Spinal cord (tissue), 10 donors: ENCODE measurements around the gene SAFB. TPM values are rescaled to one million over a fixed set of nuclear protein-coding genes. Genes with fewer than 3 reads are reported as not detected.

ENCODE experiments used
- DNase-seq, 6 donors: peaks; one replicate each; pipeline versions ENCODE4 v3.0.0 to v3.0.0-alpha.2; 2013 to 2015; ENCODE audit warnings: low spot score in 6 of 6, low read depth in 4 of 6
- H3K27ac ChIP-seq: one replicate; pipeline ENCODE4 v1.5.1; 2013; ENCODE audit warnings: low read depth, low read length, control low read depth
- H3K27me3 ChIP-seq: one replicate; pipeline ENCODE4 v1.6.1; 2013; ENCODE audit warnings: low read length; ENCODE audit not compliant: control insufficient read depth, insufficient read depth
- H3K36me3 ChIP-seq: one replicate; pipeline ENCODE4 v1.6.1; 2013; ENCODE audit warnings: low read length; ENCODE audit not compliant: control insufficient read depth, insufficient read depth
- H3K4me1 ChIP-seq: one replicate; pipeline ENCODE4 v1.6.1; 2013; ENCODE audit warnings: low read length; ENCODE audit not compliant: control insufficient read depth, insufficient read depth
- H3K4me3 ChIP-seq: one replicate; pipeline ENCODE4 v1.5.1; 2013; ENCODE audit warnings: low read depth, low read length, control low read depth
- H3K9me3 ChIP-seq: one replicate; pipeline ENCODE4 v1.6.1; 2013; ENCODE audit warnings: low read length; ENCODE audit not compliant: control insufficient read depth, insufficient read depth
- WGBS: methylation state at CpG from one replicate; pipeline ENCODE4 v1.1.5; 2013; ENCODE audit warnings: missing lambda C conversion rate; ENCODE audit not compliant: insufficient coverage; 5-methylcytosine and 5-hydroxymethylcytosine counted together
- polyA plus RNA-seq, 2 donors: library from polyadenylated mRNA; unstranded; fragments of 120-200 nt; gene quantifications; one replicate each; pipeline ENCODE4 v1.2.1, GENCODE V29; 2013; ENCODE audit not compliant: insufficient read length in 2 of 2
- total RNA-seq, 2 donors: library from RNA; depleted of rRNA in 1 of 2; stranded (reverse); fragments of 120-200 nt in 1 of 2; fragments of >200 nt in 1 of 2; gene quantifications; one replicate each; pipeline versions ENCODE4 v1.2.3 to v1.2.4, GENCODE V29; 2013 to 2014
- donor health status: healthy.

SAFB gene
- total and polyA plus RNA-seq, 4 donors, result 46.2 to 162 (median 99.0) TPM

- Histone ChIP-seq H3K27ac (no peak overlapping the region), H3K36me3 (peaks cover 36% of the 10 kb centered on the region), H3K4me1 (peaks cover 40% of the 10 kb centered on the region), H3K27me3 (no peaks in the 10 kb centered on the region), H3K4me3 (peak overlapping the region; percentile 98), H3K9me3 (no peaks in the 10 kb centered on the region)
- DNase-seq, result no peak
- WGBS, result 35% methylated on average over 7 of the region's 8 CpGs
Measured at GRCh38 chr19:5624741-5625278, 1.9 kb downstream of the SAFB start.

- DNase-seq, result no peak
- 76% methylated on average over 12 of the region's 12 CpGs for WGBS
- Histone ChIP-seq H3K4me3 (no peak overlapping the region), H3K27me3 (no peaks in the 10 kb centered on the region), H3K9me3 (no peaks in the 10 kb centered on the region), H3K27ac (no peak overlapping the region), H3K36me3 (peaks cover 36% of the 10 kb centered on the region), H3K4me1 (peaks cover 40% of the 10 kb centered on the region)
Measured at GRCh38 chr19:5625641-5626040, 2.8 kb downstream of the SAFB start.

DNA sequence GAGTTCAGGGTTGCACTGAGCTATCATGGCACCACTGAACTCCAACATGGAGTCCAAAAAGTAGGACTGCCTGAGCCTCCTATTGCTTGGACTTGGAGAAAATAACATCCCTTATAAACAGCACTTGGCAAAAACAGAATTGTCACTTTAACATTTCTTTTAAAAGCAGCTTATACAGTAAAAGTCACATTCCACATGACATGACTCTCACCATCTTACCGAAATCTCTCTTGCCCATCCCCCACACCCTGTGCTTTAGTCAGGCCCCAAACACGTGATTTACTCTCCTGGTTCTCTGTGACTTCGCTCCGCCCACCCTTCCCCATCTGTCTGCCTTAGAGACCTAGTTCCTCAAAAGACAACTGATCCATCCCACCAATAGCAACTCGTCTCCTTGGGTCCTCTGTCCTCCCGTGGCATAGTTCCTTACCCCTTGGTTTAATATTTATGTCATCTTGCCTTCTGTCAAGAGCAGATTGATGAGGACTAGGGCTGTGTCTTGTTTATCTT is 4.6 kb downstream of the SAFB start:
- H3K4me3 ChIP-seq, result no peak overlapping the region
- no peaks in the 10 kb centered on the region for H3K27me3 ChIP-seq
- peak in 2 of 6 donors; percentile 13 to 21 for DNase-seq
- WGBS, result 56% methylated on average over 4 of the region's 6 CpGs
- peaks cover 40% of the 10 kb centered on the region for H3K36me3 ChIP-seq
- no peaks in the 10 kb centered on the region for H3K9me3 ChIP-seq
- H3K4me1 ChIP-seq, result peaks cover 30% of the 10 kb centered on the region
- H3K27ac ChIP-seq, result no peak overlapping the region

DNA sequence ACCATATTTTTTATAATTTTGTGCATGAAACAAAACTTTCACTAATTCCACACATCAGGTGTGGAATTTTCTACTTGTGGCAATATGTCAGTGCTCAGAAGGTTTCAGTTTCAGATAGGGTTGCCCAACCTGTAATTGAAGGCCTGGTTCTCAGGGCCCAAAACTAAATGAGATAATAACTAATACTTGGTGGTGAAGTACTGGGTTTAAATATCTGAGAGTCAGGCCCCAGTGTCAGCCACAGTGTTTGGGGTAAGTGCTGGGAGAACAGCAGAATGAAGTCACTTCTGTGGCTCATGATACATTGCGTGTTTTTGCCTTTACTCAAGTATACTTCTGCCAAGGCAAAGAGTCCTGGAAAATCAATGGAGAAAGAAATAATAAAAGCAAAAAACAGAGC is 5.6 kb downstream of the SAFB start:
- H3K27ac ChIP-seq, result no peak overlapping the region
- no peaks in the 10 kb centered on the region for H3K27me3 ChIP-seq
- peaks cover 44% of the 10 kb centered on the region for H3K36me3 ChIP-seq
- H3K9me3 ChIP-seq, result no peaks in the 10 kb centered on the region
- H3K4me1 ChIP-seq, result peaks cover 30% of the 10 kb centered on the region
- WGBS, result no CpG with 5 or more reads among the region's 1 CpG
- no peak overlapping the region for H3K4me3 ChIP-seq
- no peak for DNase-seq

DNA sequence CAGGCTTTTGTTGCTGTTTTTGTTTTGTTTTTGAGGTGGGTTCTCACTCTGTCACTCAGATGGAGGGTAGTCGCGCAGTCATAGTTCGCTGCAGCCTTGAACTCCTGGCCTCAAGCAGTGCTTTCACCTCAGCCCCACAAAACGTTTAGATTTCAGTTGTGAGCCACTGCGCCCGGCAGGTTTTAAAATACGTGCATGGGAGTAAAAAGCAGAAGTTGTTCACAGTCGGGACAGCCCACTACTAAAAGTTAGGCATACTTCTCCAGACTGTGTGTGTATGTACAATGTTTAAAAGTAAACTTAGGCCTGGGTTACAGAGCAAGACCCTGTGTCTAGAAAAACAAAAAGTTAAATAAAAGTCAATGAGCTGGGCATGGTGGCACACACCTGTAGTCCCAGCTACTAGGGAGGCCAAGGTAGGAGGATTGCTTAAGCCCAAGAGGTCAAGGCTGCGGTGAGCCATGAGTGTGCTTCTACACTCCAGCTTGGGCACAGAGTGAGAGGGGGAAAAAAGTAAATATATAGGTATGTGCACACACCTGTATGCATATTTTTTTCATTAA is 6.1 kb downstream of the SAFB start:
- WGBS, result no CpG with 5 or more reads among the region's 9 CpGs
- Histone ChIP-seq H3K36me3 (peaks cover 44% of the 10 kb centered on the region), H3K4me3 (no peak overlapping the region), H3K4me1 (peaks cover 25% of the 10 kb centered on the region), H3K27me3 (no peaks in the 10 kb centered on the region), H3K27ac (no peak overlapping the region), H3K9me3 (no peaks in the 10 kb centered on the region)
- no peak for DNase-seq

DNA sequence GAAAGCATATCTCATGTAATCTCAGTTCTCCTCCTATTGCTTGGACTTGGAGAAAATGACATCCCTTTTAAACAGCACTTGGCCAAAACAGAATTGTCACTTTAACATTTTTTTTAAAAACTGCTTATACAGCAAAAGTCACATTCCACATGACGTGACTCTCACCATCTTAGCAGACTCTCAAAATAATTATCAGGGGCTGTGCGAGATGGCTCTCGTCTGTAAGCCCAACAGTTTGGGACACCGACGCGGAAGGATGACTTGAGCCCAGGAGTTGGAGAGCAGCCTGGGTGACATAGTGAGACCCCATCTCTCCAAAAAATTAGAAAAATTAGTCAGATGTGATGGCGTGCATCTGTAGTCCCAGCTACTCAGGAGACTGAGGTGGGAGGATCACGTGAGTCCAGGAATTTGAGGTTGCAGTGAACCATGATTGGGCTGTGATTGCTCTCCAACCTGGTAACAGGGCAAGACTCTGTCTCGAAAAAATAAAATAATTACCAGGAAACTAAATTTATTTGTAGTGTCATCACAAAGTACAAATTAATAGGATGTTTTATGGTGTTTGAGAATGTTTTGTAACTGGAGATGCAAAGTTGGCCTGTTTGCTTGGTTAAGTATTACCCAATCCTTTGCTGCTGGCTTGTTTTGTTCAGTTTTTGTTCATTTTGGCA is 8.8 kb downstream of the SAFB start:
- H3K9me3 ChIP-seq, result no peaks in the 10 kb centered on the region
- H3K27me3 ChIP-seq, result no peaks in the 10 kb centered on the region
- H3K4me3 ChIP-seq, result no peak overlapping the region
- WGBS, result 100% methylated on average over 1 of the region's 9 CpGs
- no peak for DNase-seq
- peaks cover 33% of the 10 kb centered on the region for H3K36me3 ChIP-seq
- H3K4me1 ChIP-seq, result peaks cover 3% of the 10 kb centered on the region
- no peak overlapping the region for H3K27ac ChIP-seq

GRCh38 chr19:5632241-5632612 is 9.3 kb downstream of the SAFB start:
- no peak overlapping the region for H3K27ac ChIP-seq
- no peak overlapping the region for H3K4me3 ChIP-seq
- no CpG with 5 or more reads among the region's 4 CpGs for WGBS
- no peaks in the 10 kb centered on the region for H3K4me1 ChIP-seq
- H3K27me3 ChIP-seq, result no peaks in the 10 kb centered on the region
- DNase-seq, result no peak
- H3K9me3 ChIP-seq, result no peaks in the 10 kb centered on the region
- peaks cover 28% of the 10 kb centered on the region for H3K36me3 ChIP-seq

GRCh38 chr19:5632657-5633056 is 9.8 kb downstream of the SAFB start:
- Histone ChIP-seq H3K36me3 (peaks cover 24% of the 10 kb centered on the region), H3K27ac (no peak overlapping the region), H3K4me3 (no peak overlapping the region), H3K27me3 (no peaks in the 10 kb centered on the region), H3K4me1 (no peaks in the 10 kb centered on the region), H3K9me3 (no peaks in the 10 kb centered on the region)
- DNase-seq, result no peak
- WGBS, result 84% methylated on average over 3 of the region's 5 CpGs

DNA sequence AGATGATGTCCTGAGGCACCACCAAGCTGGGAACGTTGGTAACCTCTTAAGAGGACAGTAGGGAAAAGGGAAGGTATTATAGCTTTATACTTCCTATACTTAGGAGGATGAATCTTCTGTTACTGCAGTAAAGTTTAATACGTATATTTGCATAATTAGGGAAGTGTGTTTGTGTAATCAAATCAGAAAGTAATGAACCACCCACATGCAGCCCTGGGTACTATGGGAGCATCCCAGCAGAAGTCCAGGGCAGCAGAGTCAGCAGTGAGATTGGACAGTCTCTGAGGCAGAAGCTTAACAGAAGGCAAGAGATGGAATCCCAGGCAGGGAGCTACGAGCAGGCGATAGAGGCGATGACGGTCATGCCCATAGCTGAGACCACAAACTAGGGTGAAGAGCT is 12.5 kb downstream of the SAFB start:
- no peak overlapping the region for H3K27ac ChIP-seq
- 85% methylated on average over 4 of the region's 6 CpGs for WGBS
- H3K4me3 ChIP-seq, result no peak overlapping the region
- H3K4me1 ChIP-seq, result no peaks in the 10 kb centered on the region
- DNase-seq, result no peak
- H3K27me3 ChIP-seq, result no peaks in the 10 kb centered on the region
- no peaks in the 10 kb centered on the region for H3K9me3 ChIP-seq
- peaks cover 16% of the 10 kb centered on the region for H3K36me3 ChIP-seq

DNA sequence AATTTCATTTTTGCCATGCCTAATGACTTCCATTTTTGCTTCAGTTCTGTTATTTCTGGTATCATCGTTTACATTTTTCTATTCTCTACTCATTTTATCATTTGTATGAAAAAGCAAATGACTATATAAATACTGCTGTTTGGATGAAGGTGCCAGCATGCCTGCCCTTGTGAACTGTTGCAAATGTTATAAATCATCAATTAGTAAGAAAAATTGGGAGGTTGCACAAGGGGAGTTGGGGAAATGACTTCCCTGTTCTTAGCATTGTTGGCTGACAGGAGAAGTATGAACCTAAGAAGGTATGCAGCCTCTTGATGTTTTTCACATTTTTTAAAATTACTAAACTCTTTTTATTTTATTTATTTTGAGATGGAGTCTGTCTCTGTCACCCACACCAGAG is 15.1 kb downstream of the SAFB start:
- no peaks in the 10 kb centered on the region for H3K4me1 ChIP-seq
- H3K27ac ChIP-seq, result no peak overlapping the region

More for the DNA sequence above, 15.1 kb downstream of the SAFB start:
- DNase-seq, result no peak
- Histone ChIP-seq H3K9me3 (no peaks in the 10 kb centered on the region), H3K27me3 (no peaks in the 10 kb centered on the region), H3K4me3 (no peak overlapping the region), H3K36me3 (peaks cover 22% of the 10 kb centered on the region)
- no CpG with 5 or more reads among the region's 1 CpG for WGBS
